HG02763 (cell line): ENCODE results near the gene ZMAT1.
A peak's percentile ranks its signal among the peaks of the same experiment; 100 is the strongest.
"Not testable (repeated sequence)": the region's sequence is repeated elsewhere in the genome, so short reads cannot be mapped to it uniquely, and the experiment has no call there.

ENCODE experiments used
- ATAC-seq: cut with Tn5 transposase; IDR thresholded peaks from one replicate; pipeline ENCODE4 v1.9.1; 2021; ENCODE audit warnings: mild to moderate bottlenecking, moderate library complexity; ENCODE audit not compliant: unreplicated experiment

ZMAT1 gene

GRCh38 chrX:101931488-101932248 is at the start of gene ZMAT1:
TSS of gene ZMAT1 (minus strand) at chrX:101932027. CDS start at chrX:101932008, 19 bp downstream.
- ATAC-seq, result peak; percentile 87

GRCh38 chrX:101977106-101977505 is 45.3 kb upstream of the ZMAT1 start:
- ATAC-seq, result no peak

GRCh38 chrX:101973066-101973465 is 41.2 kb upstream of the ZMAT1 start:
- no peak for ATAC-seq

- ATAC-seq, result not testable (repeated sequence)
Measured at GRCh38 chrX:101964923-101965539, 33.2 kb upstream of the ZMAT1 start.

GRCh38 chrX:101958139-101958538 is 26.3 kb upstream of the ZMAT1 start:
- no peak for ATAC-seq

GRCh38 chrX:101957174-101957573 is 25.3 kb upstream of the ZMAT1 start:
- ATAC-seq, result no peak

- ATAC-seq, result no peak
Measured at GRCh38 chrX:101956556-101956955, 24.7 kb upstream of the ZMAT1 start.

- no peak for ATAC-seq
Measured at GRCh38 chrX:101950581-101950980, 18.8 kb upstream of the ZMAT1 start.

- ATAC-seq, result no peak
Measured at GRCh38 chrX:101932249-101932570, 383 bp upstream of the ZMAT1 start.

GRCh38 chrX:101931136-101931487 is 715 bp downstream of the ZMAT1 start:
- ATAC-seq, result peak; percentile 6

- ATAC-seq, result no peak
Measured at GRCh38 chrX:101925733-101926132, 6.1 kb downstream of the ZMAT1 start.

- ATAC-seq, result no peak
Measured at GRCh38 chrX:101918751-101919150, 13.1 kb downstream of the ZMAT1 start.

GRCh38 chrX:101906136-101906796 is 25.6 kb downstream of the ZMAT1 start:
- ATAC-seq, result no peak

GRCh38 chrX:101904996-101905395 is 26.8 kb downstream of the ZMAT1 start:
- ATAC-seq, result no peak
